ENCODE data around the gene DCAF5. TPM values are rescaled to one million over a fixed set of nuclear protein-coding genes. Genes with fewer than 3 reads are reported as not detected.
"Not testable (repeated sequence)": the region's sequence is repeated elsewhere in the genome, so short reads cannot be mapped to it uniquely, and the experiment has no call there.

Gene DCAF5
- total RNA-seq, 1 experiment from 2014 or later = 19.6 TPM

- DNase-seq (ENCODE audit: low read depth) = no peak
These were observed 80.3 kb downstream of the DCAF5 start for GRCh38 chr14:69072584-69072983.

GRCh38 chr14:69068744-69069421 lies 84.0 kb downstream of the DCAF5 start:
- peak; percentile 68 for DNase-seq (ENCODE audit: low read depth)

GRCh38 chr14:69066396-69067171 lies 86.3 kb downstream of the DCAF5 start:
- DNase-seq (ENCODE audit: low read depth) = no peak

GRCh38 chr14:69065934-69066333 lies 87.0 kb downstream of the DCAF5 start:
- not testable (repeated sequence) for DNase-seq (ENCODE audit: low read depth)

DNA sequence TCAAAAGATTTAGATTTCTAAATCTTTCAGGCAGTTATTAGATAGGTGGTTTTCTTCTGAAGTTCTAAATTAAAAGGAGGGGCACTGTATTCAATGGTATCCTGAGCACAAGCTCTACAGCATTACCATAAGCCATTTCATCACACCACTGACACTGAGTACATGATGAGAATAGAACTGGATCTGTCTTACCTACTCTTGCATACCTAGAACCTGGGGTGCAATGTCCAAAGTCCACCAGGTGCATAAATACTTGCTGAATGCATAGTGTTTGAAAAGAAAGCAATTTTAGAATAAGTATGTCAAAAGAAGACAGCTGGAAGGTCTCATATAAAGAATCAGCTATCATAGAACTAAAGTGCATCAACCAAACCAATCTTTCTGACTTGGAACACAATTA lies 88.3 kb downstream of the DCAF5 start:
- no peak for DNase-seq (ENCODE audit: low read depth)

DNA sequence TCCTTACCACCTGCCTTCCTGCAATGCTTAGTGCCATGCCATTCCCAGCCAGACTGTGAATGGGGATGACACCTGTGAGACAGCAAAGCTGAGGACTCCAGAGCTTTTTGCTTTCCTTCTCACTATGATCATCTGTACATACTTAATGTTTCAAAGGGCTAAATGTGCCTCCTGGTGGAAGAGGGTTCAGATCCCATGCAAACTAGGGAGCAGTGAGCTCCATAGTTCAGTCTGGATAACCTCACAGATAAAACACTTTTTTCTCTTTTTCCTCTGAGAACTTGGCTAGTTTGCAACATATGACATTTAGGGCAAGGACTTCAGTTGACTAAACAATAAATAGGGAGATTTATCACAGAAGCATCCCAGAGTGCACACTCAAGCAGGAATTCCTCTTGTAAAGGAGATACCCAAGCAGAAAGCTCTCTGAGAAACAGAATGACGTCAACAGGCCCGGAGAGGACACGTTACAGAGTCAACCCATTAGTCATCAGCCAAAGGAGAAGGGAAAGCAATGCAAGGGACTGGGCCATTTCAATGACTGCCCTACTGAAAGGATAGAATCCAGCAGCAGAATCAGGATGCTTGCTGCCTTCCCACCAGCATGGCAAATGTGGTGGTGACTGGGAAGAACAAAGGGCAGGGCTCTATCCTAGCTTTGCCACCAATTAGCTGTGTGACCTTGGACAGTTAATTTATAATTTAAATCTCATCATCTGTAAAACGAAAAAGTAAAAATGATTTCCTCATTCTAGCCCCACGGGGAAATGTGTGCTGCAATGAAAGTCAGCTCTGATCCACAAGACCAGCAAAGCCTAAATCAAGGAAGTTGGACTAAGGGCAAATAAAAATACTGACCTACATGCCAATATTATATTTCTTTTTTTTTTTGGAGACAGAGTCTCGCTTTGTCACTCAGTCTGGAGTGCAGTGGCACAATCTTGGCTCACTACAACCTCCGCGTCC lies 93.0 kb downstream of the DCAF5 start:
- DNase-seq (ENCODE audit: low read depth) = peak; percentile 90

DNA sequence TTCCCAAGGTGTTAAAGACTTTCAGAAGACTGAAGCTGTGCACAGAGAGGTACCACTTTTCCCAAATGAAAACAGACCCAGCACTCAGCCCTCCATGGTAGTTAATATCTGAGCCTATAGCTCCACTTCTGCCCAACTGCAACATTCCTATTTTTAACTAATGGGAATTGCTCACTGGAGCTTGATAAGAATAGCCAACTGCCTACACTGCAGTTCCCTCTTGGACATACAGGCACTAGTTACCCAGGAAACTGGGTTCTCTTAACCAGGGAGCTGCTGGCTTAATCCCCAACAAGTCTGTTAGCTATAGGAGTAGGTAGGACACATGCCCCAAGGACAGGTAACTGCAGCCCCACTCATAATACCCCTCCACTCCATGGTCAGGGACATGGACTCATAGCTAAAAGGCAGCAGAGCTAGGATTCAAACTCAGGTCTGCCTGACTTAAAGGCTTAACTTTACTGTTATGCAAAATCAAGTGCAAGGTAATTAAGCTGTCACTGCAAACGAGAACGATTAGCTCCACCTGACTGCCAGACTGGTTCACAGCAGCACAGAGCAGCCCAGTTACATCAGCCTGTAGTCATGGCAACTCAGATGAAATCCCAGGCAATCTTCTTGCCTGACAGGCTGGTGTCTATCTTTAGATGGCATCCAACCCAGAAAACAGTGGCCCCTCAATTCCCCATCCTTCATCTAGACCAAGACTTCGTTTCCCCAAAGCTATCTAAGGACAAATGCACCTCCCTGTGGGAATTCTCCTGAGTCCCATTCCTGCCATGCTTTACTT lies 96.7 kb downstream of the DCAF5 start:
- DNase-seq (ENCODE audit: low read depth) = no peak

DNA sequence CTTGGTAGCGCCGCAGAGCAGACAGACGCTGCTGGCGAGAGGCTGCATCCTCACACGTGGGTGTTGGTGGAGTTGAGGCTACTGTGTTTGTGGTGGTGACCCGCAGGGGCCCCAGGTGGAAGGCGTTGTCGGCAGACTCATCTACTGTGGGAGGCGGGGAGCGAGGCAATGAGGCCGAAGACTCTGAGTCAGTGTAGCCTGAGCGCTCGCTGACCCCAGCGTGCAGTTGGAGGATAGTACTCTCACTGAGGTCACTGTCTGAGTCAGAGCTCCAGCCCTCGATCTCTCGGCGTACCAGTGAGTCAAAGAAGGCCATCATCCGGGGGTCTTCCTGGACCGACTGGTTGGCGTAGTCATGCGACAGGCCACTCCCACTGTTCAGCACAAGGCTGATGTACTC lies 97.8 kb downstream of the DCAF5 start:
- DNase-seq (ENCODE audit: low read depth) = no peak

DNA sequence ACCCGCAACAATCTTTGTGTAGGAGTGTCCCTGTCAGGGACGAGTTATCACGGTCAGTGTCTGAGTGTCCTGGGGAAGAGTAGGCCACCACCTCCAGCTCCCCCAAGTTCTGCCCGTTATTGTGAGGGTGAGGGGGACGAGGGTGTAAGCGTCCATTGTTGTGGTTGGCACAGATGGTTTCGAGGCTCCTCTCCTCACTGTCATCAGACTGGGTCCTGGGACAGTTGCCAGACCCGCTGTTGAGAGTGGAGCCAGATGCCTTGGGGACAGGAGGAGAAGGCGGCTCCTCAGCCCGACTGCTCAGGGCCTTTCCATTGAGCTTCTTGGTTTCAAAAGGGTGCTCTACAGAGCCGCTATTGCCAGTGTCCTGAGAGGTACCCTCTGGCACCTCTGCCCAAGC lies 98.9 kb downstream of the DCAF5 start:
- no peak for DNase-seq (ENCODE audit: low read depth)

DNA sequence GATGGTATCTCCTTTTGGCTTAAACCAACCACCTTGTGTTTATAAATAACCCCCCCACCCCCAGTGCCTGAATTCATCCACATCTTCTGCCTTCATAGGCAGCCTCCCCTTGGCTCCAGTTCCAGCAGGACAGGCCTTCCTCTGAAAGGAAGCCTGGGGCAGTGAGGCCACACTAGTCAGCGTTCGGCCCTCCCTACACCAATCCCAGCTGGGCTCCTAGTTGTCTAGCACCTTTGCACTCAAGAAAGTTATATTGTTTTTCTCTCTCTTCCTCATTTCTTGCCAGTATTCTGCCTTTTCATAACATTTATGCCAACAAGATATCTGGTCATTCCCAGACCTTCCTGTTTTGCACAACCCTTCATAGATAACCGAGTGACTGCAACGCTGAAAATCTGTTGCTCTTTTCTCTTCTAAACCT lies 100.7 kb downstream of the DCAF5 start:
- no peak for DNase-seq (ENCODE audit: low read depth)

DNA sequence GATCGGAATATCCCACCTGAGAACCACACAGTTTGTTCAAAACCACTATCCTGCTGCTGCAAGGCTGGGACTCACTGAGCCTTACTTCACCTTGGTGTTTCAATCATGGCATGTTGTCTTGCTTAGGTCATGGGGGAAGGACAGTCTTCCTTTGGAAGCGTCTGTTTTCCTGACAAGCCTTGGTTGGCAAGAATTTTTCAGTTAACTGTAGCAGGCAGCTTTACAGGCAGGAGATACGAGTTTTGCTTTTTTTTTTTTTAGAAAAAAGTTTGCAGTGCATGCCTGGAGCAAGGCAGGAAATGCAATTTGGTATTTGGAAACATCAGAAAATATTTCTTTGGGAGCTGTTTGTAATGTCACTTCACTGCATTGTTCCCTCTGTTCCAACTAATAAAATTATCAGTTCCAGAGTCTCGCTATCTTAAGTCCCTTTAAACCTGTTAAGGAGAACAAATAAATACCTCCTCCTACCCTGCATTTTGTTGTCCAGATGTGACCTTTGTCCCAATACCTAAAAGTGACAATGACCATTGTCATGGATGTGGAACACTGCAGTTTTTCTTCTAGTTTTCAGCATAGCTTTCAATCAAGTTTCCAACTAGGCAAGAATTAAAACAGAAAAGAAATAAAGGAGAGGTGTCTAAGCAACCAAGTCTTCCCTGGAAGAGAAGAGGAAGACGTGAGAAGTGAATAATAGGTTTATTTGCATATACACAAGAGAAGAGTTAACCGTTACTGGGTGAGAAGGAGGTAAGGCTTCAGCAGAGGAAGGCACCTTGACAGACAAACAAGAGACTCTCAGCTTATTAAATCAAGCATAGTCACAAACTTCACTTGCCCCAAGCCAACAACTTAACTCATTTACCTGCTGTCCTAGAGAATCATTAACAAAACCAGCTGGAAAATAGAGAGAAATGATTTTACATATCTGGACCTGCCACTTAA lies 102.4 kb downstream of the DCAF5 start:
- no peak for DNase-seq (ENCODE audit: low read depth)

GRCh38 chr14:69049675-69050074 lies 103.2 kb downstream of the DCAF5 start:
- peak; percentile 72 for DNase-seq (ENCODE audit: low read depth)

GRCh38 chr14:69048456-69048855 lies 104.5 kb downstream of the DCAF5 start:
- DNase-seq (ENCODE audit: low read depth) = no peak

DNA sequence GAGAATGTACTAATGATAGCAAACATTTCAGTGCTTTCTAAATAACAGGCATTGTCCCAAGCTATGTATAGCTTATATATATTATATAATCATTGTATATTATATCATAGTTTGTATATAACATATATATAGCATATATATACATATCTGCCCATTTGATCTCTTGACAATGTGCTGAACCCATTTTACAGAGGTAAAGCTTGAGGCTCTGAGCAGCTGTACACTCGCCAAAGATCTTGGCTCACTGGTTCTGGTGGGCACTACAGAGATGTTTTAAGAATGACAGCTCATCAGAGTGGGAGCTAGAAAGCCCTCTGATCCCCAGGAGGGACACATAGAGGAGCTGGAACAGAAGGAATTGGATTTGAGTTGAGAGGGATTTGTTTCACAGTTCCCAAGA lies 105.7 kb downstream of the DCAF5 start:
- no peak for DNase-seq (ENCODE audit: low read depth)

DNA sequence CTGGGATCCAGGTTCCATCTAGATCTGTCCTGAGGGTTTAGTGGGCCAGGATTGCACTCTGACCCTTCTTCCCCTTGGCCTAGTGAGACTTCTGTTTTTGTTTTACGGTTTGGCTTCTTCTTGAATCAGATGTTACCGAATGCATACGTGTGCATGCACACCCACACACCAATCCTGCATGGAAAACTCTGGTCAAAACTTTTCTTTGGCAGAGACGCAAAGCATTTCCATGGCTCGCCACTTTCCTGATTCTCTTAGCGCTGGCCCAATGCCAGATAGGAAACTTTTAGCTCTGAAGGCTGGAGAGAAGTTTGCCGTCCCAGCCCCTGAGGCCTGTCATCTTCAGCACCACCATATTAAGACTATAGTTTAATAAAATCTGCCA lies 106.5 kb downstream of the DCAF5 start:
- no peak for DNase-seq (ENCODE audit: low read depth)

- DNase-seq (ENCODE audit: low read depth) = no peak
These were observed 107.0 kb downstream of the DCAF5 start for GRCh38 chr14:69045857-69046475.

- DNase-seq (ENCODE audit: low read depth) = peak; percentile 77
These were observed 107.9 kb downstream of the DCAF5 start for GRCh38 chr14:69044965-69045555.

GRCh38 chr14:69044296-69044695 lies 108.6 kb downstream of the DCAF5 start:
- DNase-seq (ENCODE audit: low read depth) = no peak

DNA sequence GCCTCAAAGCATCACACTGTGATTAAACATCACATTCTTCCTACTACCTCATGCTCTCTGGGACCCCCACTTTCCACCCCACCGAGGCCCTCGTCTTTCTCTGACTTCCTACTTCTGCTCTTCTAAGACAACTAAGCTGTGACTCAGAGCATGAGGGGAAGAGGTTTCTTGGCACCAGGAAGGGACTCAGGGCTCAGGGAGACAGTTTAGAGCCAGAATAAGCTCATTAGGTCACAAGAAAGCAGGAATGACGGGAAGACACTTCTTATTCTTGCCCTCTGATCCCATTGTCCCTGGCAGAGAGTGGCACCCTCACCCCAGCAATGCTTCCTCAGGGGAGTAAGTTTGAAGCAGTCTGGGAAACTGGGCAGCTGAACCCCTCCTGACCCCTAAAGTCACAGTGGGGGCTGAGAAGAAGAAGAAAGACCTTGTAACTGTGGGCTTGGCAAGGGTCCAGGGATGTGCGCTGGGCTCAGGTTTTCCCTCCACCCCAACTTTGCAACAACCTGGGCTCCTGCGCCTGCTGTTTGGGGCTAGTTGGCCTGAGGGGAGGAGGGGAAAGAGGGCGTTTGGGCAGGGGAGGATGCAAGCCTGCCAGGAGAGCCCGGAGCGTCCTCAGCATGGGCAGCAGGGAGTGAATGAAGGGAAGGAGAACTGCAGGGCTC lies 109.2 kb downstream of the DCAF5 start:
- DNase-seq (ENCODE audit: low read depth) = no peak

All from LHCN-M2 (cell line).